Measurements from ENCODE around the gene TLL1. TPM values are rescaled to one million over a fixed set of nuclear protein-coding genes. Genes with fewer than 3 reads are reported as not detected.
A peak's percentile ranks its signal among the peaks of the same experiment; 100 is the strongest.

The TLL1 gene
- total RNA-seq, 1 experiment from 2014 or later, result 0.31 TPM

- no peaks in the 10 kb centered on the region for H3K36me3 ChIP-seq (replicated peaks; ENCODE audit: control insufficient read depth, insufficient read depth, low read length)
- H3K4me3 ChIP-seq (ENCODE audit: insufficient read depth, low read depth, low read length), result no peak overlapping the region
- H3K27me3 ChIP-seq (ENCODE audit: control insufficient read depth, insufficient read depth, low read length), result no peaks in the 10 kb centered on the region
- no peak for DNase-seq
Observed at GRCh38 chr4:166078955-166079354, 205.9 kb downstream of the TLL1 start.

DNA sequence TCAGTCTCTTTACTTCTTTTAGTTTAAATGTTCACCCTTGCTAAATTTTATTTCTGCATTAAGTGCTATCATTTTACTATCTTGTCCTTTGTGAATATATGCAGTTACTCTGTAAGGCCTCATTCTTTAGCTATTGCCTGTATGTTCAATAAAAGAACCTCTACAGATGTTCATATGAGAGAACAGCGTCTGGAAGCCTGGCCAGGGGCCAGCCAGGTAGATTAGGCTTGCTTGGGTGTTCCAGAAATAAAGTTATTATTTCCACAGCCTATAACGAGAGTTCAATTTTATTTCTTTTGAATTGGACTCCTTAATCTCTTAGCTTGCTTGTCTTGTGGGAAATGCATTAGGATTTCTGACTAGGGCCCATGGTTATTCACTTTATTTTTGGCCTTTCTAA is 214.5 kb downstream of the TLL1 start:
- DNase-seq, result no peak
- Histone ChIP-seq H3K4me3 (ENCODE audit: insufficient read depth, low read depth, low read length) (no peak overlapping the region), H3K27me3 (ENCODE audit: control insufficient read depth, insufficient read depth, low read length) (no peaks in the 10 kb centered on the region), H3K36me3 (replicated peaks; ENCODE audit: control insufficient read depth, insufficient read depth, low read length) (no peaks in the 10 kb centered on the region)

- Histone ChIP-seq H3K27me3 (ENCODE audit: control insufficient read depth, insufficient read depth, low read length) (no peaks in the 10 kb centered on the region), H3K36me3 (replicated peaks; ENCODE audit: control insufficient read depth, insufficient read depth, low read length) (no peaks in the 10 kb centered on the region), H3K4me3 (ENCODE audit: insufficient read depth, low read depth, low read length) (no peak overlapping the region)
- DNase-seq, result no peak
Observed at GRCh38 chr4:166088576-166088975, 215.5 kb downstream of the TLL1 start.

DNA sequence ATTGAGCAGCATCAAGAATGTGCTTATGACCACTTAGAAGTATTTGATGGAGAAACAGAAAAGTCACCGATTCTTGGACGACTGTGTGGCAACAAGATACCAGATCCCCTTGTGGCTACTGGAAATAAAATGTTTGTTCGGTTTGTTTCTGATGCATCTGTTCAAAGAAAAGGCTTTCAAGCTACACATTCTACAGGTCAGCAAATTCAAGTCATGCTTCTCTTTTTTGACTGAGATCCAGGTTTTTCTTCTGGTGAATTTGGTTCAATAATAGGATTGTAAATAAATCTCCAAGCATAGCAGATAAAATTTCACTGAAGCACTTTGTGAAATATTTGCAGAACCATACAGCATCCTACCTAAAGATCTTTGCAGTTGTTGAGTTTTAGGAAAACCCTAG is 218.1 kb downstream of the TLL1 start:
- Histone ChIP-seq H3K27me3 (ENCODE audit: control insufficient read depth, insufficient read depth, low read length) (no peaks in the 10 kb centered on the region), H3K36me3 (replicated peaks; ENCODE audit: control insufficient read depth, insufficient read depth, low read length) (no peaks in the 10 kb centered on the region), H3K4me3 (ENCODE audit: insufficient read depth, low read depth, low read length) (no peak overlapping the region)
- no peak for DNase-seq

GRCh38 chr4:166091912-166092510 is 219.0 kb downstream of the TLL1 start:
- Histone ChIP-seq H3K36me3 (replicated peaks; ENCODE audit: control insufficient read depth, insufficient read depth, low read length) (no peaks in the 10 kb centered on the region), H3K27me3 (ENCODE audit: control insufficient read depth, insufficient read depth, low read length) (no peaks in the 10 kb centered on the region), H3K4me3 (ENCODE audit: insufficient read depth, low read depth, low read length) (no peak overlapping the region)
- peak; percentile 0 for DNase-seq

DNA sequence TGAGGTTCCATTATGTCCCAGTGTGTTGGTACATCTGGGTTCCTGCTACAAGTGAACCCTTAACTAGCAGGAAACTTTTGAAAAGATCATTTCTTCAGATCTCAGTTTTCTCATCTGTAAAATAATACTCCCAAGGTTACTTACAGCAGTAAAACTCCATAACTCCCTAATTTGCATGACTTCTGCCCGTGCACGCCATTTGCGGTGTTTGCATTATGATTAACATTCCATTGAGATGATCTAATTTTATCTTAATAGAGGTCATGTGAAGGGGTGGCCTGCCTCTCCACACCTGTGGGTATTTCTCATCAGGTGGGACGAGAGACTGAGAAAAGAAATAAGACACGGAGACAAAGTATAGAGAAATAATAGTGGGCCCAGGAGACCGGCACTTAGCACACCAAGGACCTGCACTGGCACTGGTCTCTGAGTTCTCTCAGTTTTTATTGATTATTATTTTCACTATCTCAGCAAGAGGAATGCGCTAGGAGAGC is 219.8 kb downstream of the TLL1 start:
- no peak for DNase-seq
- no peak overlapping the region for H3K4me3 ChIP-seq (ENCODE audit: insufficient read depth, low read depth, low read length)
- H3K36me3 ChIP-seq (replicated peaks; ENCODE audit: control insufficient read depth, insufficient read depth, low read length), result no peaks in the 10 kb centered on the region
- no peaks in the 10 kb centered on the region for H3K27me3 ChIP-seq (ENCODE audit: control insufficient read depth, insufficient read depth, low read length)

DNA sequence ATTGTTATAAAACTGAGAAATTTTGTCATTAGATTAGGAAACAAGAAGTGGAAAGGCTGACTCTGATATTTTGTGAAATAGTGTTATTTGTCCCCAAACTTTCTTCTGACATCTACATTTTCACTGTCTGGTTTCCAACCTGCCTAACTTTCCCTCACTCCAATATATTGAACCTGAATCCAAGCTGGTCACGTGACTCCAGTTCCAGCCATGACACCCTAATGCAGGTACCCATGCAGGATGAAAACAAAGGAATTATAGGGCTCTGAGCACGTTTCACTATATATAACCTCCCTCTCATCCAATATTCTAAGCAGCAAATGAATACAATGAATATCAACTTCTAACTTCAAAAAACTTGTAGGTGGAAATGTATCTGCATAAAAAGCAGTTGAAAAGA is 231.6 kb downstream of the TLL1 start:
- Histone ChIP-seq H3K27me3 (ENCODE audit: control insufficient read depth, insufficient read depth, low read length) (no peaks in the 10 kb centered on the region), H3K4me3 (ENCODE audit: insufficient read depth, low read depth, low read length) (no peak overlapping the region), H3K36me3 (replicated peaks; ENCODE audit: control insufficient read depth, insufficient read depth, low read length) (no peaks in the 10 kb centered on the region)
- DNase-seq, result no peak

- Histone ChIP-seq H3K27me3 (ENCODE audit: control insufficient read depth, insufficient read depth, low read length) (no peaks in the 10 kb centered on the region), H3K36me3 (replicated peaks; ENCODE audit: control insufficient read depth, insufficient read depth, low read length) (no peaks in the 10 kb centered on the region), H3K4me3 (ENCODE audit: insufficient read depth, low read depth, low read length) (no peak overlapping the region)
- DNase-seq, result no peak
Observed at GRCh38 chr4:166121897-166122296, 248.9 kb downstream of the TLL1 start.

GRCh38 chr4:166123546-166123945 is 250.5 kb downstream of the TLL1 start:
- no peaks in the 10 kb centered on the region for H3K27me3 ChIP-seq (ENCODE audit: control insufficient read depth, insufficient read depth, low read length)
- no peaks in the 10 kb centered on the region for H3K36me3 ChIP-seq (replicated peaks; ENCODE audit: control insufficient read depth, insufficient read depth, low read length)
- no peak for DNase-seq
- H3K4me3 ChIP-seq (ENCODE audit: insufficient read depth, low read depth, low read length), result no peak overlapping the region

GRCh38 chr4:166128403-166128802 is 255.4 kb downstream of the TLL1 start:
- H3K27me3 ChIP-seq (ENCODE audit: control insufficient read depth, insufficient read depth, low read length), result no peaks in the 10 kb centered on the region
- no peak overlapping the region for H3K4me3 ChIP-seq (ENCODE audit: insufficient read depth, low read depth, low read length)
- H3K36me3 ChIP-seq (replicated peaks; ENCODE audit: control insufficient read depth, insufficient read depth, low read length), result no peaks in the 10 kb centered on the region
- no peak for DNase-seq

DNA sequence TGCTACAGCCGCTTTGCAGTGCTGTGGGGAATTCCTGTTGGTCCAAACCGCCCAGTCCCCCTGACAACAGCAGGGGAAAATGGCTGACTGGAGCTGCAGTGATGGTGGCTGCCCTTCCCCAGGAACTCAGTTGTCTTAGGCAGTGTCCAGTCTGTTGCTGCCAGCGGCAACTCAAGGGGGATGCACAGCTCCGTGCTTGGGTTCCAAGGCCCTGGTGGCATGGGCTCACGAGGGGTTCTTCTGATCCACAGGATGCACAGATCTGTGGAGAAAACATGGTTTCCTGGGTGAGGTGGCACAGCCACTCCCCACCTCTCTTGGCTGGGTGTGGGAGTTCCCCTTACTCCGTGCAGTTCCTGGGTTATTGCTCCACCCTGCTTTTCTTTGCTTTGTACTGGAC is 261.2 kb downstream of the TLL1 start:
- DNase-seq, result no peak
- Histone ChIP-seq H3K4me3 (ENCODE audit: insufficient read depth, low read depth, low read length) (no peak overlapping the region), H3K27me3 (ENCODE audit: control insufficient read depth, insufficient read depth, low read length) (no peaks in the 10 kb centered on the region), H3K36me3 (replicated peaks; ENCODE audit: control insufficient read depth, insufficient read depth, low read length) (no peaks in the 10 kb centered on the region)

DNA sequence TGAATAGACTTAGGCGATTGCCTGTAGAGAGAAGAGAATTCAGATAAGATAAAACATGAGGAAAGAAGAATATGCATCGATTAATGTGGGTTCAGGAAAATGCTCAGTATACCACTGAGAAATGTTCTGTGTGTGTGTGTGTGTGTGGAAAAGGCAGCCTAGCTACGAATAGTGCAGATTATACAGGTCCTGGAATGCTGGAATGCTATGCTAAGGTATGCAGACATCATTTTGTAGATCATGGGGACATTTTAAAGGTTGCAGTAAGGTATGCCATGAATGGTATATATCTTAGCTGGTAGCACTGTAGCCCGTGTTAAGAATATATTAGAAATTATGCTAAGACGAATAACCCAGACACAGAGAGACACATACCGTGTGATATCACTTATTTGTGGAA is 267.9 kb downstream of the TLL1 start:
- H3K4me3 ChIP-seq (ENCODE audit: insufficient read depth, low read depth, low read length), result no peak overlapping the region
- no peaks in the 10 kb centered on the region for H3K36me3 ChIP-seq (replicated peaks; ENCODE audit: control insufficient read depth, insufficient read depth, low read length)
- no peaks in the 10 kb centered on the region for H3K27me3 ChIP-seq (ENCODE audit: control insufficient read depth, insufficient read depth, low read length)
- no peak for DNase-seq

GRCh38 chr4:166143227-166143626 is 270.2 kb downstream of the TLL1 start:
- Histone ChIP-seq H3K4me3 (ENCODE audit: insufficient read depth, low read depth, low read length) (no peak overlapping the region), H3K36me3 (replicated peaks; ENCODE audit: control insufficient read depth, insufficient read depth, low read length) (no peaks in the 10 kb centered on the region), H3K27me3 (ENCODE audit: control insufficient read depth, insufficient read depth, low read length) (no peaks in the 10 kb centered on the region)
- no peak for DNase-seq

DNA sequence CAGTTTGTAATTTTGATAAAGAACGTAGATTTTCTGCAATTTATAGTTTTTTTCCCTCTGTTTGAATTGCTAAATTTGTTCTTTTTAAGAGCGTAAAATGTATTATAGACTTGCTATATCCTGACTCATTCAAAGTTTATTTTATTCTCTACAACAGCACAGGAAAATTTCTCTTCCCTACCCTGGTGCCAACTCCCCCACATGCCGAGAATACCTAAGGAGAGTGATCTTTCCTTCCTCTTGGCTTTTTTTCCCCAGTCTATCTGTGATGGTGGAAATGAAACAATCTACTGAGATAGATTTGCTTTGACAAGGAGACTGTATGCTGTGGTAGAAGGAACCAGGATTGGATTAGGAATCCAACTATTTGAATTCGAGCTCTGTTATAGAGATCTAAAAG is 271.6 kb downstream of the TLL1 start:
- Histone ChIP-seq H3K4me3 (ENCODE audit: insufficient read depth, low read depth, low read length) (no peak overlapping the region), H3K36me3 (replicated peaks; ENCODE audit: control insufficient read depth, insufficient read depth, low read length) (no peaks in the 10 kb centered on the region), H3K27me3 (ENCODE audit: control insufficient read depth, insufficient read depth, low read length) (no peaks in the 10 kb centered on the region)
- DNase-seq, result no peak

DNA sequence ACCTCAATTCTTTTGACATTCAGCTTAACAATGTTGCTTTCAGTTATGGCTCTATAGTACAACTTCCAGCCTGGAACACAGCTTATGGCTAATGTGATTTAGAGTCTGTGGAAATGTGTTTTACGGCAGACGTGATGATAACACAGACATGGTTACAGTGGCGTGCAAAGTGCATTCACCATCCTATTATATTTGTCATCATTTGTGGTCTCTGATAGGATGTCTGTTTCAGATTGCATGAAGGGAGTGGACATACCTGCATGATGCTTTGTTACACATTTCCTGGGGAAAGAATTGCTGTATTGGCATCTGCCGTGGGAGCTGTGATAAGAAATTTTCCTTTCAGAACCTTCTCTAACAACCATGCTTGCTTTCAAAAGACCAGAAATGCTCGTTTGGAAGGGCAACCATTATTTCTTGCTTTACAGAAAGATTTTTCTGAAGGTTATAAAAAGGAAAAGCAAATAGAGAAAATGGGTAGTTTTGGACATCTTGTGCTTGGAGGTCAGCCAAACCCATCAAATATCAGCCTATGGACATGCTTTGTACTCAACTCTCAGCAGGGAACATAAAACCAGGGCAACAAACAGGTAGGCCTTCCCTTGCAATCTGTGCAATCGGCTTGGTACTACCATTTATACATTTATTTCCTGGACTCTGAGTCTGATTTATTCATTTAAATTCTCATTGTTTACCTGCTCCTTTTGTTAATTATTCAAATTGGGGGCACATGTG is 273.9 kb downstream of the TLL1 start:
- Histone ChIP-seq H3K4me3 (ENCODE audit: insufficient read depth, low read depth, low read length) (no peak overlapping the region), H3K27me3 (ENCODE audit: control insufficient read depth, insufficient read depth, low read length) (no peaks in the 10 kb centered on the region), H3K36me3 (replicated peaks; ENCODE audit: control insufficient read depth, insufficient read depth, low read length) (no peaks in the 10 kb centered on the region)
- no peak for DNase-seq

Data from H7 (cell line).